ENCODE measurements around the gene KIF19.

DNA sequence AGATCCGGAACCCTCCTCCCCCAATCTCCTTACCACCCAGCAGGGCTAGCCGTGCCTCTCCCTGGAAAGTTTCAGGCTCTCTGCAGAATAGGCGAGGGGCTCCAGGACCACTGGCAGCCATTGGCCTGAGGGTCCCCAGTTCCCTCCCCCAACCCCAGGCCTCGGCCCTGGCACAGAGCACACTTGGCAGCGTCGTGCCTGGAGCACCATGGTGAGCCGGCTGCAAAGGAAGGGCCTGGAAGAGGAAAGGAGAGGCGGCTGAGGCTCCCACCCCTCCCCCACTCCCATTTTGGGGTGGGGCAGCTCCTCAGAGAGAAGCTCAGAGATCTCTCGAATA, 36.0 kb downstream of the KIF19 start:
- TF ChIP-seq, protein P1, sequence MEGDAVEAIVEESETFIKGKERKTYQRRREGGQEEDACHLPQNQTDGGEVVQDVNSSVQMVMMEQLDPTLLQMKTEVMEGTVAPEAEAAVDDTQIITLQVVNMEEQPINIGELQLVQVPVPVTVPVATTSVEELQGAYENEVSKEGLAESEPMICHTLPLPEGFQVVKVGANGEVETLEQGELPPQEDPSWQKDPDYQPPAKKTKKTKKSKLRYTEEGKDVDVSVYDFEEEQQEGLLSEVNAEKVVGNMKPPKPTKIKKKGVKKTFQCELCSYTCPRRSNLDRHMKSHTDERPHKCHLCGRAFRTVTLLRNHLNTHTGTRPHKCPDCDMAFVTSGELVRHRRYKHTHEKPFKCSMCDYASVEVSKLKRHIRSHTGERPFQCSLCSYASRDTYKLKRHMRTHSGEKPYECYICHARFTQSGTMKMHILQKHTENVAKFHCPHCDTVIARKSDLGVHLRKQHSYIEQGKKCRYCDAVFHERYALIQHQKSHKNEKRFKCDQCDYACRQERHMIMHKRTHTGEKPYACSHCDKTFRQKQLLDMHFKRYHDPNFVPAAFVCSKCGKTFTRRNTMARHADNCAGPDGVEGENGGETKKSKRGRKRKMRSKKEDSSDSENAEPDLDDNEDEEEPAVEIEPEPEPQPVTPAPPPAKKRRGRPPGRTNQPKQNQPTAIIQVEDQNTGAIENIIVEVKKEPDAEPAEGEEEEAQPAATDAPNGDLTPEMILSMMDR (IDR thresholded peaks at IDR 0.05; ENCODE audit: low read depth, low read length): no peak
- no peak for TF ChIP-seq EZH2phosphoT487 (IDR thresholded peaks at IDR 0.05; ENCODE audit: low read depth)
